Gastrocnemius medialis (tissue), 4 donors: ENCODE results near the gene PTMA.

Source experiments
- CTCF ChIP-seq, 5 experiments: fragments of 450-650 bp in 3 of 5; fragments of 200-600 bp in 2 of 5; sonication (generic) in 2 of 5; IDR thresholded peaks in 4 of 5; conservative IDR thresholded peaks in 1 of 5; 1 replicate in 4 of 5; 2 replicates in 1 of 5; pipeline ENCODE4 v1.5.1; 2016 to 2019; ENCODE audit warnings: antibody characterized with exemption in 5 of 5, mild to moderate bottlenecking in 3 of 5, moderate library complexity in 3 of 5
- POLR2A ChIP-seq, 2 donors: fragments of 450-650 bp; IDR thresholded peaks; one replicate each; pipeline ENCODE4 v1.6.1; 2017; ENCODE audit warnings: antibody characterized with exemption in 2 of 2, mild to moderate bottlenecking in 2 of 2, moderate library complexity in 2 of 2

- TF ChIP-seq CTCF (IDR thresholded peaks at IDR 0.05 in 4 of 5, conservative IDR thresholded peaks at IDR 0.05 in 1 of 5) (no peak), POLR2A (IDR thresholded peaks at IDR 0.05) (no peak)
These were observed 45.4 kb upstream of the PTMA start for GRCh38 chr2:231662811-231663457.
